Measurements from ENCODE around the gene TEAD1. TPM values are rescaled to one million over a fixed set of nuclear protein-coding genes. Genes with fewer than 3 reads are reported as not detected.

The TEAD1 gene
- total RNA-seq, 1 donor = 176 TPM

- H3K4me1 ChIP-seq (ENCODE audit: insufficient read depth, low read length) = no peaks in the 10 kb centered on the region
- no peak for DNase-seq (ENCODE audit: insufficient read length, low spot score, missing footprints)
- H3K27me3 ChIP-seq (ENCODE audit: insufficient read depth, low read length) = no peaks in the 10 kb centered on the region
- no peak overlapping the region for H3K27ac ChIP-seq (ENCODE audit: low read depth, low read length)
- TF ChIP-seq CTCF (IDR thresholded peaks at IDR 0.05; ENCODE audit: extremely low read depth, low read depth, low read length) = no peak
- H3K4me3 ChIP-seq (ENCODE audit: insufficient read depth, low read length) = no peak overlapping the region
- H2AFZ ChIP-seq (ENCODE audit: low read length) = no peak overlapping the region
- H3K9me3 ChIP-seq (ENCODE audit: low read depth, low read length) = no peaks in the 10 kb centered on the region
- H3K36me3 ChIP-seq (ENCODE audit: insufficient read depth, low read length) = peaks cover 47% of the 10 kb centered on the region
- no peaks in the 10 kb centered on the region for H3K79me2 ChIP-seq (ENCODE audit: insufficient read depth, low read length)
- H4K20me1 ChIP-seq (ENCODE audit: insufficient read depth, low read length) = no peaks in the 10 kb centered on the region
- H3K4me2 ChIP-seq (ENCODE audit: insufficient read depth, low read length) = no peak overlapping the region
Measured at GRCh38 chr11:12943311-12943710, 269.1 kb downstream of the TEAD1 start.

- no peak for TF ChIP-seq CTCF (IDR thresholded peaks at IDR 0.05; ENCODE audit: extremely low read depth, low read depth, low read length)
- no peaks in the 10 kb centered on the region for H3K27me3 ChIP-seq (ENCODE audit: insufficient read depth, low read length)
- no peak overlapping the region for H3K4me2 ChIP-seq (ENCODE audit: insufficient read depth, low read length)
- peaks cover 31% of the 10 kb centered on the region for H3K36me3 ChIP-seq (ENCODE audit: insufficient read depth, low read length)
- H3K9me3 ChIP-seq (ENCODE audit: low read depth, low read length) = no peaks in the 10 kb centered on the region
- DNase-seq (ENCODE audit: insufficient read length, low spot score, missing footprints) = no peak
- H3K4me3 ChIP-seq (ENCODE audit: insufficient read depth, low read length) = no peak overlapping the region
- H3K79me2 ChIP-seq (ENCODE audit: insufficient read depth, low read length) = no peaks in the 10 kb centered on the region
- H4K20me1 ChIP-seq (ENCODE audit: insufficient read depth, low read length) = no peaks in the 10 kb centered on the region
- no peak overlapping the region for H2AFZ ChIP-seq (ENCODE audit: low read length)
- H3K4me1 ChIP-seq (ENCODE audit: insufficient read depth, low read length) = no peaks in the 10 kb centered on the region
- H3K27ac ChIP-seq (ENCODE audit: low read depth, low read length) = no peak overlapping the region
Measured at GRCh38 chr11:12944889-12945288, 270.7 kb downstream of the TEAD1 start.

GRCh38 chr11:12949453-12949852, 275.2 kb downstream of the TEAD1 start:
- no peaks in the 10 kb centered on the region for H3K36me3 ChIP-seq (ENCODE audit: insufficient read depth, low read length)
- H3K9me3 ChIP-seq (ENCODE audit: low read depth, low read length) = peaks cover 4% of the 10 kb centered on the region
- no peaks in the 10 kb centered on the region for H3K4me1 ChIP-seq (ENCODE audit: insufficient read depth, low read length)
- H3K27me3 ChIP-seq (ENCODE audit: insufficient read depth, low read length) = no peaks in the 10 kb centered on the region
- H3K79me2 ChIP-seq (ENCODE audit: insufficient read depth, low read length) = no peaks in the 10 kb centered on the region
- H3K4me3 ChIP-seq (ENCODE audit: insufficient read depth, low read length) = no peak overlapping the region
- no peaks in the 10 kb centered on the region for H4K20me1 ChIP-seq (ENCODE audit: insufficient read depth, low read length)
- H2AFZ ChIP-seq (ENCODE audit: low read length) = no peak overlapping the region
- H3K27ac ChIP-seq (ENCODE audit: low read depth, low read length) = no peak overlapping the region
- TF ChIP-seq CTCF (IDR thresholded peaks at IDR 0.05; ENCODE audit: extremely low read depth, low read depth, low read length) = no peak
- no peak overlapping the region for H3K4me2 ChIP-seq (ENCODE audit: insufficient read depth, low read length)
- no peak for DNase-seq (ENCODE audit: insufficient read length, low spot score, missing footprints)

- no peaks in the 10 kb centered on the region for H3K4me1 ChIP-seq (ENCODE audit: insufficient read depth, low read length)
- no peaks in the 10 kb centered on the region for H4K20me1 ChIP-seq (ENCODE audit: insufficient read depth, low read length)
- no peak for DNase-seq (ENCODE audit: insufficient read length, low spot score, missing footprints)
- H3K36me3 ChIP-seq (ENCODE audit: insufficient read depth, low read length) = no peaks in the 10 kb centered on the region
- no peaks in the 10 kb centered on the region for H3K27me3 ChIP-seq (ENCODE audit: insufficient read depth, low read length)
- no peak overlapping the region for H3K27ac ChIP-seq (ENCODE audit: low read depth, low read length)
- H3K9me3 ChIP-seq (ENCODE audit: low read depth, low read length) = peaks cover 4% of the 10 kb centered on the region
- H3K4me3 ChIP-seq (ENCODE audit: insufficient read depth, low read length) = no peak overlapping the region
- no peak overlapping the region for H3K4me2 ChIP-seq (ENCODE audit: insufficient read depth, low read length)
- TF ChIP-seq CTCF (IDR thresholded peaks at IDR 0.05; ENCODE audit: extremely low read depth, low read depth, low read length) = no peak
- H2AFZ ChIP-seq (ENCODE audit: low read length) = no peak overlapping the region
- no peaks in the 10 kb centered on the region for H3K79me2 ChIP-seq (ENCODE audit: insufficient read depth, low read length)
Measured at GRCh38 chr11:12950670-12951069, 276.4 kb downstream of the TEAD1 start.
